DOHH2 (cell line): ENCODE results near the gene DNMT3A.

Experiments
- H3F3A ChIP-seq: fragments of 200-600 bp; sonication (generic), shearing (Covaris generic); 2 replicates; pipeline ENCODE4 v1.6.0; 2016; ENCODE audit warnings: antibody characterized with exemption, mild to moderate bottlenecking; ENCODE audit not compliant: control insufficient read depth, insufficient read depth
- H3K27ac ChIP-seq: fragments of 200-600 bp; sonication (generic); 2 replicates; pipeline ENCODE4 v1.5.1; 2014; ENCODE audit warnings: low read depth, mild to moderate bottlenecking, low read length, moderate library complexity
- H3K27me3 ChIP-seq: fragments of 200-600 bp; sonication (generic); 2 replicates; pipeline ENCODE4 v1.6.1; 2014; ENCODE audit warnings: mild to moderate bottlenecking, low read length, mixed read lengths; ENCODE audit not compliant: control insufficient read depth
- H3K36me3 ChIP-seq: fragments of 200-600 bp; sonication (generic); 2 replicates; pipeline ENCODE4 v1.6.1; 2014; ENCODE audit warnings: mild to moderate bottlenecking, low read length, moderate library complexity, mixed read lengths; ENCODE audit not compliant: control insufficient read depth
- H3K4me1 ChIP-seq: fragments of 200-600 bp; sonication (generic); 2 replicates; pipeline ENCODE4 v1.6.1; 2014; ENCODE audit warnings: mild to moderate bottlenecking, low read length, mixed read lengths; ENCODE audit not compliant: control insufficient read depth
- H3K4me2 ChIP-seq: fragments of 200-600 bp; sonication (generic); 2 replicates; pipeline ENCODE4 v1.6.0; 2014; ENCODE audit warnings: mild to moderate bottlenecking, low read length, moderate library complexity
- H3K4me3 ChIP-seq: fragments of 200-600 bp; sonication (generic); 2 replicates; pipeline ENCODE4 v1.5.1; 2014; ENCODE audit warnings: mild to moderate bottlenecking, low read length, mixed read lengths
- H3K79me2 ChIP-seq: fragments of 200-600 bp; sonication (generic); 2 replicates; pipeline ENCODE4 v1.6.1; 2014; ENCODE audit warnings: mild to moderate bottlenecking, low read length, mixed read lengths; ENCODE audit not compliant: control insufficient read depth
- H3K9me2 ChIP-seq: fragments of 200-600 bp; sonication (generic); replicated peaks from 2 replicates; pipeline ENCODE4 v1.6.1; 2014; ENCODE audit warnings: mild to moderate bottlenecking, low read length, mixed read lengths; ENCODE audit not compliant: control insufficient read depth
- H3K9me3 ChIP-seq: fragments of 200-600 bp; sonication (generic); 2 replicates; pipeline ENCODE4 v1.6.1; 2014; ENCODE audit warnings: antibody characterized with exemption, low read length, mixed read lengths; ENCODE audit not compliant: control insufficient read depth, insufficient read depth
- H4K20me1 ChIP-seq: fragments of 200-600 bp; sonication (generic); 2 replicates; pipeline ENCODE4 v1.6.0; 2014; ENCODE audit warnings: low read depth, mild to moderate bottlenecking, antibody characterized with exemption, low read length, moderate library complexity; ENCODE audit not compliant: control insufficient read depth, insufficient read depth
- CTCF ChIP-seq: fragments of 200-600 bp; sonication (generic); IDR thresholded peaks from one replicate; pipeline ENCODE4 v1.5.1; 2014; ENCODE audit warnings: antibody characterized with exemption, mild to moderate bottlenecking, low read depth, low read length; ENCODE audit not compliant: poor library complexity, severe bottlenecking
- EZH2phosphoT487 ChIP-seq: fragments of 200-600 bp; sonication (generic); IDR thresholded peaks from 2 replicates; pipeline ENCODE4 v1.6.1; 2017; ENCODE audit warnings: borderline replicate concordance, mild to moderate bottlenecking, antibody characterized with exemption, low read length, moderate library complexity, mixed read lengths

DNMT3A gene

GRCh38 chr2:25303633-25304236 is 38.0 kb downstream of the DNMT3A start:
- no peak overlapping the region for H3K27ac ChIP-seq
- H4K20me1 ChIP-seq, result no peaks in the 10 kb centered on the region; the same call in 1 of the 2 replicates
- no peak for TF ChIP-seq CTCF
- TF ChIP-seq EZH2phosphoT487, result no peak
- peaks cover 21% of the 10 kb centered on the region for H3K4me1 ChIP-seq
- no peaks in the 10 kb centered on the region for H3F3A ChIP-seq
- H3K36me3 ChIP-seq, result no peaks in the 10 kb centered on the region
- no peaks in the 10 kb centered on the region for H3K9me2 ChIP-seq
- no peak overlapping the region for H3K4me2 ChIP-seq
- no peaks in the 10 kb centered on the region for H3K79me2 ChIP-seq
- H3K4me3 ChIP-seq, result no peak overlapping the region
- H3K27me3 ChIP-seq, result 0 out of 2 replicates have a peak, but pooled peaks cover 3% of the 10 kb centered on the region
- H3K9me3 ChIP-seq, result no peaks in the 10 kb centered on the region

GRCh38 chr2:25302758-25303375 is 38.9 kb downstream of the DNMT3A start:
- Histone ChIP-seq H3K4me3 (no peak overlapping the region), H3K27me3 (0 out of 2 replicates have a peak, but pooled peaks cover 3% of the 10 kb centered on the region), H3K4me1 (peaks cover 21% of the 10 kb centered on the region), H3F3A (no peaks in the 10 kb centered on the region), H3K9me2 (no peaks in the 10 kb centered on the region), H3K9me3 (no peaks in the 10 kb centered on the region), H3K27ac (no peak overlapping the region), H4K20me1 (no peaks in the 10 kb centered on the region; the same call in 1 of the 2 replicates), H3K4me2 (no peak overlapping the region), H3K79me2 (no peaks in the 10 kb centered on the region), H3K36me3 (no peaks in the 10 kb centered on the region)
- TF ChIP-seq CTCF, result no peak
- no peak for TF ChIP-seq EZH2phosphoT487

DNA sequence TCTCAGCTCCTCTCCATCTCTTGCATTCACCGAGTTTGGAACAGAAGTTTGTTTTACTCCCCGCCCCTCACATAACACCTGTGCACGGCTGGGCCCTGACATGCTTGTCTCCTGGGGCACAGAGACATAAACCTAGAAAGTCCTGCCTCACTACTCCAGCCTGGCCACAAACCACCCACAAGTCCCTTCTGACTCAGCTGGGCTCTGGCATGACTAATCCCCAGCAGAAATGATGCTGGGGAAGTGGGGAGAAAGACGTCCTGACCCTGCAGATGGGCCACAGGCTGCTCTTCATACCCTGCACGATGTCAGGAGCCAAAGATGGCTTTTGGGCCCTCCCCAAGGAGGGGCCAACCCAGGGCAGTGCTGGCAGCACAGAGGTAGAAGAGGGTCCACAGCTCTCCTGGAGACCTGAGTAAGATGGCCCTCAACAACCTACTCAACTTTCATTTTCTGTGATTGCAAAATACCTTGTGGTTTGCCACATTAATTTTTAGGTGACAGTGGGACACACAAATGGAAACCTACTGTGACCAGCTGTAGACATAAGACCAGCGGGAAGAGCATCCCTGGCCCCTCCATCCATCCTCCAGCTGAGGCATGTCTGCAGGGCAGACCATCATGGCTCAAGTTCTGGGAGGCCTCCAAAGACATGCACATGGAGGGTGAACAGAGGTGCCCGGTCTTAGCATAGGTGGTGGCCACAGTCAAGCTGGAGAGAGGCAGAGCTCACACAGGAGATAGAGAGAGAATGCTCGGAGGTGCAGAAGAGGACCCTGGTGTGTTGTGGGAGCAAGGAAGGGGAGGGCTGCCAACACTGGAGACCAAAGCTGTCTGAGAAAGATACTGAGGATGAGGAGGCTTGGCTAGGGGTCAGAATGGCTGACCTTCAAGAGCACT is 40.0 kb downstream of the DNMT3A start:
- Histone ChIP-seq H3K9me3 (no peaks in the 10 kb centered on the region), H3K36me3 (no peaks in the 10 kb centered on the region), H3K27me3 (0 out of 2 replicates have a peak, but pooled peaks cover 3% of the 10 kb centered on the region), H3K4me2 (peak overlapping the region; percentile 17), H3K4me1 (peaks cover 24% of the 10 kb centered on the region), H3K79me2 (no peaks in the 10 kb centered on the region), H4K20me1 (no peaks in the 10 kb centered on the region; the same call in 1 of the 2 replicates), H3F3A (no peaks in the 10 kb centered on the region), H3K27ac (no peak overlapping the region), H3K9me2 (no peaks in the 10 kb centered on the region), H3K4me3 (no peak overlapping the region)
- TF ChIP-seq CTCF, result no peak
- no peak for TF ChIP-seq EZH2phosphoT487
